Spleen (tissue), 11 donors: ENCODE results near the gene A3GALT2. TPM values are rescaled to one million over a fixed set of nuclear protein-coding genes. Genes with fewer than 3 reads are reported as not detected.

Experiments used
- DNase-seq: peaks from one replicate; pipeline ENCODE4 v3.0.0-alpha.2; 2020
- H3K27ac ChIP-seq, 8 donors: fragments of 200-600 bp; sonication (generic) in 7 of 8; 1 replicate in 4 of 8; 2 replicates in 4 of 8; pipeline versions ENCODE4 v1.5.0 to v1.8.0; 2016 to 2021; ENCODE audit warnings: inconsistent platforms in 4 of 8, mild to moderate bottlenecking in 4 of 8, moderate library complexity in 1 of 8
- H3K27me3 ChIP-seq, 7 donors: fragments of 200-600 bp; sonication (generic) in 6 of 7; replicated peaks in 1 of 7; 1 replicate in 4 of 7; 2 replicates in 3 of 7; pipeline versions ENCODE4 v1.5.0 to v1.8.0; 2016 to 2021; ENCODE audit warnings: inconsistent platforms in 3 of 7, mild to moderate bottlenecking in 1 of 7
- H3K36me3 ChIP-seq, 6 donors: fragments of 200-600 bp; sonication (generic) in 5 of 6; 1 replicate in 4 of 6; 2 replicates in 2 of 6; pipeline versions ENCODE4 v1.5.0 to v1.8.0; 2016 to 2021; ENCODE audit warnings: inconsistent platforms in 2 of 6
- H3K4me1 ChIP-seq, 6 donors: fragments of 200-600 bp; sonication (generic) in 5 of 6; 1 replicate in 3 of 6; 2 replicates in 3 of 6; pipeline versions ENCODE4 v1.5.0 to v1.8.0; 2016 to 2021; ENCODE audit warnings: inconsistent platforms in 3 of 6
- H3K4me3 ChIP-seq, 8 donors: fragments of 200-600 bp; sonication (generic) in 7 of 8; 1 replicate in 4 of 8; 2 replicates in 4 of 8; pipeline versions ENCODE4 v1.5.0 to v1.8.0; 2016 to 2021; ENCODE audit warnings: inconsistent platforms in 4 of 8, mild to moderate bottlenecking in 4 of 8, moderate library complexity in 2 of 8
- H3K9me3 ChIP-seq, 8 donors: fragments of 200-600 bp; sonication (generic) in 7 of 8; 1 replicate in 4 of 8; 2 replicates in 4 of 8; pipeline versions ENCODE4 v1.5.0 to v1.8.0; 2016 to 2021; ENCODE audit warnings: inconsistent platforms in 4 of 8
- POLR2A ChIP-seq, 3 donors: fragments of 450-650 bp; IDR thresholded peaks; one replicate each; pipeline ENCODE4 v1.5.1; 2017; ENCODE audit warnings: antibody characterized with exemption in 3 of 3, mild to moderate bottlenecking in 1 of 3
- POLR2AphosphoS5 ChIP-seq, 3 donors: sonication (generic); formaldehyde crosslinking; IDR thresholded peaks; one replicate each; pipeline ENCODE4 v1.5.1; 2017; ENCODE audit warnings: antibody characterized with exemption in 3 of 3
- WGBS, 5 donors: extraction: QIAGEN DNeasy Blood & Tissue Kit in 3 of 5; methylation state at CpG; one replicate each; pipeline versions ENCODE4 v1.1.5 to v1.1.7; 2013 to 2018; 5-methylcytosine and 5-hydroxymethylcytosine counted together
- intact Hi-C: fragments of 100-400 bp; cut with DNase I; formaldehyde crosslinking; loops from one replicate; pipeline ENCODE4 v1.15.0; 2023; ENCODE audit warnings: low total_unique reads
- polyA plus RNA-seq, 3 donors: library from polyadenylated mRNA; stranded (reverse); fragments of 200-250 nt; gene quantifications; one replicate each; pipeline ENCODE4 v1.2.1, GENCODE V29; 2013
- total RNA-seq, 7 donors: library from RNA; depleted of rRNA in 3 of 7; stranded (reverse); fragments of >200 nt in 3 of 7; fragmentation: NEBNext Ultra II Directional in 4 of 7; extraction: Animal tissue kit (Norgen Biotek cat#: 25700) in 4 of 7; gene quantifications; one replicate each; pipeline versions ENCODE4 v1.1.0 to v1.2.1, GENCODE V29; 2016 to 2021
- TF ChIP-seq, protein P1 (sequence below), 11 experiments: fragments of 200-600 bp in 7 of 11; fragments of 450-650 bp in 4 of 11; sonication (generic) in 4 of 11; IDR thresholded peaks in 8 of 11; conservative IDR thresholded peaks in 3 of 11; 1 replicate in 7 of 11; 2 replicates in 4 of 11; pipeline versions ENCODE4 v1.4.0 to v1.8.0; 2016 to 2021; ENCODE audit warnings: antibody characterized with exemption in 11 of 11, inconsistent platforms in 4 of 11, mild to moderate bottlenecking in 1 of 11
- donor health status: healthy with polysubstance abuse.
- donor health status: DM: no; HTN: no; CAD: no; lungs with moderate emphysema.
- donor health status: DM: no; HTN: no; CAD: no.
- donor health status: Bipolar disorder and iron deficiency.
- donor health status: healthy.
- donor health status: DM: no; HTN: no; CAD: no.
- donor health status: DM: yes; HTN: yes; CAD: no.

A3GALT2 gene
- total and polyA plus RNA-seq, 10 donors, result 0.10 to 1.6 (median 0.47) TPM; not detected in 7

- intact Hi-C loops, result no loop called here
- H3K9me3 ChIP-seq, result no peaks in the 10 kb centered on the region
- H3K27ac ChIP-seq, result peak overlapping the region; percentile 67 to 99 (median 94)
- no peaks in the 10 kb centered on the region for H3K27me3 ChIP-seq
- H3K4me3 ChIP-seq, result peak overlapping the region in 3 of 8 donors; percentile 1 to 52 (median 11)
- 53 to 66% (median 60%) methylated on average over 14 of the region's 14 CpGs for WGBS, 5 donors
- peak; percentile 80 for DNase-seq
- H3K4me1 ChIP-seq, result peaks cover 68 to 100% (median 95%) of the 10 kb centered on the region in 6 donors
- peaks cover 0 to 68% (median 9%) of the 10 kb centered on the region in 6 donors for H3K36me3 ChIP-seq
- TF ChIP-seq POLR2A (IDR thresholded peaks at IDR 0.05), result peak in 2 of 3 donors; percentile 21 to 51
- peak; percentile 11 to 92 (median 35) for TF ChIP-seq POLR2AphosphoS5 (IDR thresholded peaks at IDR 0.05)
- TF ChIP-seq, protein P1, sequence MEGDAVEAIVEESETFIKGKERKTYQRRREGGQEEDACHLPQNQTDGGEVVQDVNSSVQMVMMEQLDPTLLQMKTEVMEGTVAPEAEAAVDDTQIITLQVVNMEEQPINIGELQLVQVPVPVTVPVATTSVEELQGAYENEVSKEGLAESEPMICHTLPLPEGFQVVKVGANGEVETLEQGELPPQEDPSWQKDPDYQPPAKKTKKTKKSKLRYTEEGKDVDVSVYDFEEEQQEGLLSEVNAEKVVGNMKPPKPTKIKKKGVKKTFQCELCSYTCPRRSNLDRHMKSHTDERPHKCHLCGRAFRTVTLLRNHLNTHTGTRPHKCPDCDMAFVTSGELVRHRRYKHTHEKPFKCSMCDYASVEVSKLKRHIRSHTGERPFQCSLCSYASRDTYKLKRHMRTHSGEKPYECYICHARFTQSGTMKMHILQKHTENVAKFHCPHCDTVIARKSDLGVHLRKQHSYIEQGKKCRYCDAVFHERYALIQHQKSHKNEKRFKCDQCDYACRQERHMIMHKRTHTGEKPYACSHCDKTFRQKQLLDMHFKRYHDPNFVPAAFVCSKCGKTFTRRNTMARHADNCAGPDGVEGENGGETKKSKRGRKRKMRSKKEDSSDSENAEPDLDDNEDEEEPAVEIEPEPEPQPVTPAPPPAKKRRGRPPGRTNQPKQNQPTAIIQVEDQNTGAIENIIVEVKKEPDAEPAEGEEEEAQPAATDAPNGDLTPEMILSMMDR (IDR thresholded peaks at IDR 0.05 in 8 of 11, conservative IDR thresholded peaks at IDR 0.05 in 3 of 11), result peak in 1 of 11 experiments; percentile 7
Measured at GRCh38 chr1:33338440-33339211, 17.7 kb upstream of the A3GALT2 start.

- DNase-seq, result no peak
- intact Hi-C loops, result no loop called here
- peaks cover 0 to 68% (median 11%) of the 10 kb centered on the region in 6 donors for H3K36me3 ChIP-seq
- H3K9me3 ChIP-seq, result no peaks in the 10 kb centered on the region
- peak overlapping the region in 2 of 8 donors; percentile 1 to 52 for H3K4me3 ChIP-seq
- H3K4me1 ChIP-seq, result peaks cover 65 to 100% (median 95%) of the 10 kb centered on the region in 6 donors
- TF ChIP-seq POLR2A (IDR thresholded peaks at IDR 0.05), result no peak
- 53 to 63% (median 59%) methylated on average over 1 of the region's 1 CpG for WGBS, 5 donors
- peak overlapping the region; percentile 29 to 99 (median 94) for H3K27ac ChIP-seq
- H3K27me3 ChIP-seq, result no peaks in the 10 kb centered on the region
Measured at GRCh38 chr1:33338048-33338439, 17.1 kb upstream of the A3GALT2 start.

GRCh38 chr1:33337441-33337840 lies 16.5 kb upstream of the A3GALT2 start:
- H3K36me3 ChIP-seq, result peaks cover 0 to 68% (median 13%) of the 10 kb centered on the region in 6 donors
- DNase-seq, result peak; percentile 8
- H3K4me1 ChIP-seq, result peaks cover 59 to 100% (median 95%) of the 10 kb centered on the region in 6 donors
- peak overlapping the region in 1 of 8 donors; percentile 52 for H3K4me3 ChIP-seq
- TF ChIP-seq POLR2A (IDR thresholded peaks at IDR 0.05) (no peak), POLR2AphosphoS5 (IDR thresholded peaks at IDR 0.05) (no peak)
- TF ChIP-seq, protein P1 (IDR thresholded peaks at IDR 0.05 in 8 of 11, conservative IDR thresholded peaks at IDR 0.05 in 3 of 11), result no peak
- intact Hi-C loops, result no loop called here
- no peaks in the 10 kb centered on the region for H3K9me3 ChIP-seq
- H3K27ac ChIP-seq, result peak overlapping the region; percentile 29 to 99 (median 94)
- no peaks in the 10 kb centered on the region for H3K27me3 ChIP-seq
- 77 to 96% (median 92%) methylated on average over 6 of the region's 6 CpGs for WGBS, 5 donors

- H3K27ac ChIP-seq, result peak overlapping the region in 6 of 8 donors; percentile 35 to 99 (median 98)
Measured at GRCh38 chr1:33336580-33336979, 15.7 kb upstream of the A3GALT2 start.

DNA sequence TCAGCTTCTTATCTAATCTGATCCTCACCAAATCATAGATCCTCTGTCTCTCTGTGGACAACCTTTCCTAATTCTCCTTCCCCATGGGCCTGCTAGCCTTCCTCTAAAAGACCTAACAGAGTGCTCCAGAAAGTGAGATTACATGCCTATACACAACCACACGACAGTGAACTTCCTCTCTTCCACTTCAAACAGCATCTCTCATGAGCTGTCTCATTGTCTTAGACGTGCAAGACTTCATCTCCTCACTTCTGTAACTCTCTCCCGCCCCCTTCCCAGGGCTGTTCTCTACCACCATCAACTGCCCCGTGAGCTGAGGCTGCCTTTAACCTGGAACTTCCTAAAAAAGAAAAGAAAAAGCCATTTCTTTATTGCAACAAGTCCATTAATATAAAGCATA lies 14.1 kb upstream of the A3GALT2 start:
- Histone ChIP-seq H3K4me3 (peak overlapping the region in 1 of 8 donors; percentile 38), H3K27me3 (no peaks in the 10 kb centered on the region), H3K9me3 (no peaks in the 10 kb centered on the region), H3K4me1 (peaks cover 46 to 100% (median 84%) of the 10 kb centered on the region in 6 donors), H3K27ac (peak overlapping the region in 7 of 8 donors; percentile 9 to 99 (median 98)), H3K36me3 (peaks cover 0 to 68% (median 38%) of the 10 kb centered on the region in 6 donors)
- 22 to 35% (median 32%) methylated on average over 4 of the region's 4 CpGs for WGBS, 5 donors
- TF ChIP-seq, protein P1 (IDR thresholded peaks at IDR 0.05 in 8 of 11, conservative IDR thresholded peaks at IDR 0.05 in 3 of 11), result no peak
- TF ChIP-seq POLR2A (IDR thresholded peaks at IDR 0.05) (no peak), POLR2AphosphoS5 (IDR thresholded peaks at IDR 0.05) (peak in 1 of 3 donors; percentile 86)
- DNase-seq, result peak; percentile 71
- intact Hi-C loops, result no loop called here

More at GRCh38 chr1:33336580-33336979, 15.7 kb upstream of the A3GALT2 start:
- no peaks in the 10 kb centered on the region for H3K27me3 ChIP-seq
- 69 to 92% (median 77%) methylated on average over 9 of the region's 9 CpGs for WGBS, 5 donors
- no peaks in the 10 kb centered on the region for H3K9me3 ChIP-seq
- DNase-seq, result peak; percentile 9
- peak in 1 of 3 donors; percentile 18 for TF ChIP-seq POLR2AphosphoS5 (IDR thresholded peaks at IDR 0.05)
- TF ChIP-seq POLR2A (IDR thresholded peaks at IDR 0.05), result no peak
- intact Hi-C loops, result no loop called here
- peaks cover 0 to 68% (median 22%) of the 10 kb centered on the region in 6 donors for H3K36me3 ChIP-seq
- H3K4me3 ChIP-seq, result no peak overlapping the region
- H3K4me1 ChIP-seq, result peaks cover 51 to 100% (median 95%) of the 10 kb centered on the region in 6 donors
